Gastrocnemius medialis (tissue), 4 donors: ENCODE measurements around the gene CEP70. TPM values are rescaled to one million over a fixed set of nuclear protein-coding genes. Genes with fewer than 3 reads are reported as not detected.
A peak's percentile ranks its signal among the peaks of the same experiment; 100 is the strongest.

Experiments used
- ATAC-seq, 2 donors: fragments of 150-250 bp; one replicate each; pipeline ENCODE4 v1.9.1; 2016
- DNase-seq, 2 donors: peaks; one replicate each; pipeline ENCODE4 v3.0.0-alpha.2; 2019
- H3K27ac ChIP-seq, 4 donors: fragments of 200-600 bp; sonication (generic); 1 replicate in 1 of 4; 2 replicates in 3 of 4; pipeline ENCODE4 v1.5.1; 2016 to 2018; ENCODE audit warnings: mild to moderate bottlenecking in 2 of 4, moderate library complexity in 1 of 4
- H3K27me3 ChIP-seq, 3 donors: fragments of 200-600 bp; sonication (generic) in 2 of 3; 1 replicate in 1 of 3; 2 replicates in 2 of 3; pipeline versions ENCODE4 v1.5.1 to v1.6.0; 2016 to 2019; ENCODE audit warnings: mild to moderate bottlenecking in 1 of 3, moderate library complexity in 1 of 3
- H3K36me3 ChIP-seq, 2 donors: fragments of 200-600 bp; sonication (generic) in 1 of 2; one replicate each; pipeline ENCODE4 v1.5.1; 2017 to 2018
- H3K4me1 ChIP-seq, 2 donors: fragments of 200-600 bp; sonication (generic) in 1 of 2; one replicate each; pipeline ENCODE4 v1.5.1; 2016 to 2017; ENCODE audit warnings: mild to moderate bottlenecking in 2 of 2
- H3K4me3 ChIP-seq, 4 donors: fragments of 200-600 bp; sonication (generic) in 3 of 4; 1 replicate in 1 of 4; 2 replicates in 3 of 4; pipeline ENCODE4 v1.5.1; 2016 to 2019; ENCODE audit warnings: mild to moderate bottlenecking in 2 of 4
- H3K9me3 ChIP-seq, 3 donors: fragments of 200-600 bp; sonication (generic) in 2 of 3; 1 replicate in 1 of 3; 2 replicates in 2 of 3; pipeline ENCODE4 v1.5.1; 2016 to 2019
- CTCF ChIP-seq, 5 experiments: fragments of 450-650 bp in 3 of 5; fragments of 200-600 bp in 2 of 5; sonication (generic) in 2 of 5; IDR thresholded peaks in 4 of 5; conservative IDR thresholded peaks in 1 of 5; 1 replicate in 4 of 5; 2 replicates in 1 of 5; pipeline ENCODE4 v1.5.1; 2016 to 2019; ENCODE audit warnings: antibody characterized with exemption in 5 of 5, mild to moderate bottlenecking in 3 of 5, moderate library complexity in 3 of 5
- POLR2A ChIP-seq, 2 donors: fragments of 450-650 bp; IDR thresholded peaks; one replicate each; pipeline ENCODE4 v1.6.1; 2017; ENCODE audit warnings: antibody characterized with exemption in 2 of 2, mild to moderate bottlenecking in 2 of 2, moderate library complexity in 2 of 2
- in situ Hi-C, 4 donors: fragments of 200-750 bp; cut with MboI; loops; one replicate each; pipeline versions ENCODE4 v1.15.0 to v1.8.0; 2017; ENCODE audit warnings: low sequenced_read_pairs in 4 of 4
- intact Hi-C: fragments of 100-400 bp; cut with DNase I; formaldehyde crosslinking; loops from one replicate; pipeline ENCODE4 v1.15.1; 2023; ENCODE audit warnings: low total_unique reads
- total RNA-seq, 4 donors: library from RNA; depleted of rRNA; stranded (reverse); fragments of >200 nt; gene quantifications; one replicate each; pipeline versions ENCODE4 v1.1.0 to v1.2.3, GENCODE V29; 2016

CEP70 gene
- total RNA-seq, 4 donors from 2014 or later, result 9.8 to 17.4 (median 12.3) TPM

GRCh38 chr3:138468886-138469285 lies 125.2 kb downstream of the CEP70 start:
- in situ Hi-C loops, result no loop called here
- no peak for TF ChIP-seq CTCF (IDR thresholded peaks at IDR 0.05 in 4 of 5, conservative IDR thresholded peaks at IDR 0.05 in 1 of 5)
- peak; percentile 41 to 45 for TF ChIP-seq POLR2A (IDR thresholded peaks at IDR 0.05)
- ATAC-seq (peak; percentile 95 to 97), DNase-seq (peak; percentile 66 to 73)
- H3K4me3 ChIP-seq, result peak overlapping the region in 2 of 4 donors; percentile 4 to 20
- H3K4me1 ChIP-seq, result peaks cover 15 to 37% of the 10 kb centered on the region in 2 donors
- H3K36me3 ChIP-seq, result no peaks in the 10 kb centered on the region
- peak overlapping the region; percentile 82 to 94 (median 87) for H3K27ac ChIP-seq
- no peaks in the 10 kb centered on the region for H3K9me3 ChIP-seq
- intact Hi-C loops, result loop anchor here (2.0 kb wide), 1 partner anchor 26 kb away; no protein-coding TSS in a partner anchor
- H3K27me3 ChIP-seq, result no peaks in the 10 kb centered on the region

GRCh38 chr3:138468451-138468850 lies 125.6 kb downstream of the CEP70 start:
- in situ Hi-C loops, result no loop called here
- DNase-seq, result no peak
- peaks cover 15 to 37% of the 10 kb centered on the region in 2 donors for H3K4me1 ChIP-seq
- H3K36me3 ChIP-seq, result no peaks in the 10 kb centered on the region
- H3K27ac ChIP-seq, result peak overlapping the region; percentile 82 to 94 (median 87)
- ATAC-seq, result peak; percentile 2 to 3
- intact Hi-C loops, result loop anchor here (2.0 kb wide), 1 partner anchor 26 kb away; no protein-coding TSS in a partner anchor
- H3K4me3 ChIP-seq, result no peak overlapping the region
- no peaks in the 10 kb centered on the region for H3K9me3 ChIP-seq
- no peaks in the 10 kb centered on the region for H3K27me3 ChIP-seq
- TF ChIP-seq CTCF (IDR thresholded peaks at IDR 0.05 in 4 of 5, conservative IDR thresholded peaks at IDR 0.05 in 1 of 5), result no peak
- no peak for TF ChIP-seq POLR2A (IDR thresholded peaks at IDR 0.05)

- peak overlapping the region in 3 of 4 donors; percentile 82 to 94 (median 86) for H3K27ac ChIP-seq
- H3K4me3 ChIP-seq, result no peak overlapping the region
- no peaks in the 10 kb centered on the region for H3K36me3 ChIP-seq
- DNase-seq (no peak), ATAC-seq (no peak)
- H3K27me3 ChIP-seq, result no peaks in the 10 kb centered on the region
- peaks cover 15 to 37% of the 10 kb centered on the region in 2 donors for H3K4me1 ChIP-seq
- in situ Hi-C loops (no loop called here), intact Hi-C loops (loop anchor here (2.0 kb wide), 1 partner anchor 27 kb away; no protein-coding TSS in a partner anchor)
- TF ChIP-seq POLR2A (IDR thresholded peaks at IDR 0.05), result no peak
- TF ChIP-seq CTCF (IDR thresholded peaks at IDR 0.05 in 4 of 5, conservative IDR thresholded peaks at IDR 0.05 in 1 of 5), result no peak
- H3K9me3 ChIP-seq, result no peaks in the 10 kb centered on the region
These were observed 126.1 kb downstream of the CEP70 start for GRCh38 chr3:138467931-138468330.

- in situ Hi-C loops, result no loop called here
- no peak for TF ChIP-seq CTCF (IDR thresholded peaks at IDR 0.05 in 4 of 5, conservative IDR thresholded peaks at IDR 0.05 in 1 of 5)
- TF ChIP-seq POLR2A (IDR thresholded peaks at IDR 0.05), result no peak
These were observed 128.1 kb downstream of the CEP70 start for GRCh38 chr3:138465925-138466324.

GRCh38 chr3:138465451-138465850 lies 128.6 kb downstream of the CEP70 start:
- Histone ChIP-seq H3K27ac (no peak overlapping the region), H3K4me1 (peaks cover 15 to 35% of the 10 kb centered on the region in 2 donors), H3K9me3 (no peaks in the 10 kb centered on the region), H3K36me3 (no peaks in the 10 kb centered on the region), H3K4me3 (no peak overlapping the region), H3K27me3 (no peaks in the 10 kb centered on the region)
- in situ Hi-C loops, result no loop called here
- no peak for ATAC-seq
- no peak for DNase-seq
- intact Hi-C loops, result no loop called here
- no peak for TF ChIP-seq POLR2A (IDR thresholded peaks at IDR 0.05)
- TF ChIP-seq CTCF (IDR thresholded peaks at IDR 0.05 in 4 of 5, conservative IDR thresholded peaks at IDR 0.05 in 1 of 5), result no peak

More at GRCh38 chr3:138465925-138466324, 128.1 kb downstream of the CEP70 start:
- H3K27ac ChIP-seq, result no peak overlapping the region
- intact Hi-C loops, result no loop called here
- H3K9me3 ChIP-seq, result no peaks in the 10 kb centered on the region
- peaks cover 15 to 37% of the 10 kb centered on the region in 2 donors for H3K4me1 ChIP-seq
- no peak for DNase-seq
- no peaks in the 10 kb centered on the region for H3K36me3 ChIP-seq
- H3K4me3 ChIP-seq, result no peak overlapping the region
- ATAC-seq, result no peak
- H3K27me3 ChIP-seq, result no peaks in the 10 kb centered on the region
